PC-3 (cell line): ENCODE measurements around the gene C11orf91. TPM values are rescaled to one million over a fixed set of nuclear protein-coding genes. Genes with fewer than 3 reads are reported as not detected.
A peak's percentile ranks its signal among the peaks of the same experiment; 100 is the strongest.

Experiments used
- ATAC-seq: fragments of 200-7000 bp; cut with Tn5 transposase; 2 replicates; pipeline ENCODE4 v1.9.1; 2020; ENCODE audit warnings: mild to moderate bottlenecking, moderate library complexity
- BruUV-seq: library from RNA; stranded (reverse); fragments of 400-500 nt; replicated peaks from 2 replicates; lab custom pipeline; 2021; lab: Mats Ljungman, UMichigan
- CTCF ChIA-PET: fragments of 300-600 bp; sonication (Branson Sonifier 250); formaldehyde crosslinking; loops from one replicate; lab custom pipeline; 2022; ENCODE audit warnings: antibody characterized with exemption; lab: Charles Lee
- POLR2A ChIA-PET: fragments of 300-600 bp; sonication (Branson Sonifier 250); formaldehyde crosslinking; loops from one replicate; lab custom pipeline; 2022; ENCODE audit warnings: antibody characterized with exemption; ENCODE audit not compliant: unreplicated experiment; lab: Charles Lee
- DNase-seq: peaks from one replicate; pipeline ENCODE4 v3.0.0-alpha.2; 2015
- H2AFZ ChIP-seq: fragments of 300-600 bp; sonication (generic); 2 replicates; pipeline ENCODE4 v1.6.0; 2016; ENCODE audit warnings: antibody characterized with exemption, low read length
- H3F3A ChIP-seq: fragments of 300-600 bp; sonication (generic); one replicate; pipeline ENCODE4 v1.6.0; 2017; ENCODE audit warnings: antibody characterized with exemption, low read length, control low read depth, mild to moderate bottlenecking; ENCODE audit not compliant: unreplicated experiment
- H3K27ac ChIP-seq: fragments of 300-600 bp; sonication (generic); 2 replicates; pipeline ENCODE4 v1.5.1; 2016; ENCODE audit warnings: mild to moderate bottlenecking, low read length
- H3K27me3 ChIP-seq: fragments of 300-600 bp; sonication (generic); 2 replicates; pipeline ENCODE4 v1.6.1; 2016; ENCODE audit warnings: low read length, mixed read lengths
- H3K36me3 ChIP-seq: fragments of 300-600 bp; sonication (generic); 2 replicates; pipeline ENCODE4 v1.6.1; 2016; ENCODE audit warnings: low read depth, mixed run types, low read length, mixed read lengths
- H3K4me1 ChIP-seq: fragments of 300-600 bp; sonication (generic); 2 replicates; pipeline ENCODE4 v1.5.1; 2016; ENCODE audit warnings: low read length; ENCODE audit not compliant: insufficient read depth
- H3K4me2 ChIP-seq: fragments of 300-600 bp; sonication (generic); 2 replicates; pipeline ENCODE4 v1.6.0; 2016; ENCODE audit warnings: low read length
- H3K4me3 ChIP-seq: fragments of 300-600 bp; sonication (generic); 2 replicates; pipeline ENCODE4 v1.5.1; 2016; ENCODE audit warnings: mild to moderate bottlenecking, low read length, mixed read lengths
- H3K79me2 ChIP-seq: fragments of 300-600 bp; sonication (generic); 2 replicates; pipeline ENCODE4 v1.6.1; 2017; ENCODE audit warnings: low read length, mixed read lengths
- H3K9ac ChIP-seq: fragments of 300-600 bp; sonication (generic); 2 replicates; pipeline ENCODE4 v1.6.0; 2016; ENCODE audit warnings: mild to moderate bottlenecking, low read length
- H3K9me2 ChIP-seq: fragments of 300-600 bp; sonication (generic); replicated peaks from 2 replicates; pipeline ENCODE4 v1.6.1; 2016; ENCODE audit warnings: mixed run types, low read length, mixed read lengths
- H3K9me3 ChIP-seq: fragments of 300-600 bp; sonication (generic); 2 replicates; pipeline ENCODE4 v1.6.1; 2016; ENCODE audit warnings: low read length, mixed read lengths
- H4K20me1 ChIP-seq: fragments of 300-600 bp; sonication (generic); 2 replicates; pipeline ENCODE4 v1.6.1; 2016; ENCODE audit warnings: low read length, mixed read lengths
- EZH2 ChIP-seq: fragments of 300-600 bp; sonication (generic); IDR thresholded peaks from one replicate; pipeline ENCODE4 v1.6.1; 2017; ENCODE audit warnings: antibody characterized with exemption, mild to moderate bottlenecking, low read length; ENCODE audit not compliant: unreplicated experiment
- EZH2phosphoT487 ChIP-seq: fragments of 300-600 bp; sonication (generic); IDR thresholded peaks from 2 replicates; pipeline ENCODE4 v1.6.1; 2018; ENCODE audit warnings: mild to moderate bottlenecking, antibody characterized with exemption, low read length, borderline replicate concordance
- intact Hi-C: fragments of 100-400 bp; cut with micrococcal nuclease; formaldehyde crosslinking; loops from 2 replicates; pipeline ENCODE4 v1.9.0; 2023
- total RNA-seq: library from RNA; depleted of rRNA; stranded (reverse); fragments of >200 nt; gene quantifications from 2 replicates; pipeline ENCODE4 v1.2.3, GENCODE V29; 2014
- TF ChIP-seq, protein P1 (sequence below): fragments of 300-600 bp; sonication (generic); conservative IDR thresholded peaks from 2 replicates; pipeline ENCODE4 v1.5.1; 2017; ENCODE audit warnings: antibody characterized with exemption, low read depth, mild to moderate bottlenecking, low read length

The C11orf91 gene
- total RNA-seq, 1 experiment from 2014 or later, result not detected

DNA sequence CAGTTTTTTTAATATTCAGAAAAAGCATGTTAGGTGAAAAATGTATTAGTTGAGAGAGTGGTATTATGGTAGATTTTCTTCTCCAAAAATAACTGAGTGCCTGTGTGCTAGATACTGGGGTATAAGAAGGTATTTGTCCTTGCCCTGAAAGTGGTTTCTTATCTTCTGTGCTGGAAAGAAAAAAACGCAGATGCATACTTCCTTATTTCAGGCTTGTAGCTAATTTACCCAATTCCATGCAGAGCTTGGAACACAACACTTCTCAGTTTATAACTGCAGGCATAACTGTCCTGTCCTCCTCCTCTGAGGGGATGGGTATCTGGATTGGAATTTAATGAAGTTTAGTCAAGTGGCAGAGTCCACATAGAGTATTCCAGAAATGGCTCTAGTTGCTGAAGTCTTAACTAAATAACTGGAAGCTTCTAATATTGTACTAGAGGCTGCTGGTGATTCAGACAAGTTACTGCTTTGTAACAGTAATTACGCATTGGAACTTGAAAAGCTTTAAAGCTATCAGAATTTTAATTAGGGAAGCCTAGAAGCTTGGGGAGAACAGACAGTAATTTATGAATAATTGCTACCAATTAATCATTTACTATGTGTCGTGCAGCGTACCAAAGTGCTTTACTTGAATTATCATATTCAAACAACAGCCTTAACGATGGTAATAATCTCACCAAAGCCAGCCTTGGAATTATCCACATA is 12.7 kb upstream of the C11orf91 start:
- Histone ChIP-seq H4K20me1 (no peaks in the 10 kb centered on the region), H2AFZ (no peak overlapping the region), H3K27me3 (no peaks in the 10 kb centered on the region), H3K27ac (peak overlapping the region; percentile 19; the same call in 1 of the 2 replicates), H3K4me2 (no peak overlapping the region), H3K79me2 (peaks cover 71% of the 10 kb centered on the region), H3K9me3 (no peaks in the 10 kb centered on the region), H3K36me3 (peaks cover 77% of the 10 kb centered on the region), H3K9me2 (no peaks in the 10 kb centered on the region), H3K9ac (no peak overlapping the region), H3K4me3 (no peak overlapping the region), H3K4me1 (peaks cover 55% of the 10 kb centered on the region), H3F3A (peaks cover 12% of the 10 kb centered on the region)
- DNase-seq (no peak), ATAC-seq (no peak)
- no peak for TF ChIP-seq EZH2
- TF ChIP-seq, protein P1, sequence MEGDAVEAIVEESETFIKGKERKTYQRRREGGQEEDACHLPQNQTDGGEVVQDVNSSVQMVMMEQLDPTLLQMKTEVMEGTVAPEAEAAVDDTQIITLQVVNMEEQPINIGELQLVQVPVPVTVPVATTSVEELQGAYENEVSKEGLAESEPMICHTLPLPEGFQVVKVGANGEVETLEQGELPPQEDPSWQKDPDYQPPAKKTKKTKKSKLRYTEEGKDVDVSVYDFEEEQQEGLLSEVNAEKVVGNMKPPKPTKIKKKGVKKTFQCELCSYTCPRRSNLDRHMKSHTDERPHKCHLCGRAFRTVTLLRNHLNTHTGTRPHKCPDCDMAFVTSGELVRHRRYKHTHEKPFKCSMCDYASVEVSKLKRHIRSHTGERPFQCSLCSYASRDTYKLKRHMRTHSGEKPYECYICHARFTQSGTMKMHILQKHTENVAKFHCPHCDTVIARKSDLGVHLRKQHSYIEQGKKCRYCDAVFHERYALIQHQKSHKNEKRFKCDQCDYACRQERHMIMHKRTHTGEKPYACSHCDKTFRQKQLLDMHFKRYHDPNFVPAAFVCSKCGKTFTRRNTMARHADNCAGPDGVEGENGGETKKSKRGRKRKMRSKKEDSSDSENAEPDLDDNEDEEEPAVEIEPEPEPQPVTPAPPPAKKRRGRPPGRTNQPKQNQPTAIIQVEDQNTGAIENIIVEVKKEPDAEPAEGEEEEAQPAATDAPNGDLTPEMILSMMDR, result no peak
- no peak for TF ChIP-seq EZH2phosphoT487
- intact Hi-C loops, result no loop called here
- ChIA-PET CTCF (no interaction called here), POLR2A (no interaction called here)
- BruUV-seq, result no TSS peak

DNA sequence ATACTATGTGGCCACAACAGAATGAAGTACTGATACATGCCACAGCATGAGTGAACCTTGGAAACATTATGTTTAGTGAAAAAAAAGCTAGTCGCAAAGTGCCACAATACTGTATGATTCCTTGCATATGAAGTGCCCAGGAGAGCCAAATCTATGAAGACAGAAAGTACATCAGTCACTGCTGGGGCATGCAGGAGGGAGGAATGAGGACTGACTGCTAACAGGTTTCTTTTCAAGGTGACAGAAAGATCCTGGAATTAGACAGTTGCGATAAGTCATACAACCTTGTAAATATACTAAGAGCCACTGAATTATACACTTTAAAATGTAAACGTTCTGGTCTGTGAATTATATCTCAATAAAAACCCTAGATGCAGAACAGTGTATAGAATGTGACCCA is 11.8 kb upstream of the C11orf91 start:
- no peak overlapping the region for H3K27ac ChIP-seq
- peaks cover 72% of the 10 kb centered on the region for H3K36me3 ChIP-seq
- H2AFZ ChIP-seq, result no peak overlapping the region
- ATAC-seq (no peak), DNase-seq (no peak)
- peaks cover 65% of the 10 kb centered on the region for H3K79me2 ChIP-seq
- peaks cover 12% of the 10 kb centered on the region for H3F3A ChIP-seq
- POLR2A ChIA-PET, result no interaction called here
- no peaks in the 10 kb centered on the region for H3K9me3 ChIP-seq
- no peaks in the 10 kb centered on the region for H3K27me3 ChIP-seq
- no peak overlapping the region for H3K4me3 ChIP-seq
- H3K4me2 ChIP-seq, result no peak overlapping the region
- BruUV-seq, result no TSS peak
- intact Hi-C loops, result no loop called here
- peaks cover 59% of the 10 kb centered on the region for H3K4me1 ChIP-seq
- H4K20me1 ChIP-seq, result no peaks in the 10 kb centered on the region
- H3K9ac ChIP-seq, result no peak overlapping the region
- TF ChIP-seq EZH2phosphoT487 (no peak), EZH2 (no peak)
- TF ChIP-seq, protein P1, result no peak
- CTCF ChIA-PET, result no interaction called here
- H3K9me2 ChIP-seq, result no peaks in the 10 kb centered on the region

DNA sequence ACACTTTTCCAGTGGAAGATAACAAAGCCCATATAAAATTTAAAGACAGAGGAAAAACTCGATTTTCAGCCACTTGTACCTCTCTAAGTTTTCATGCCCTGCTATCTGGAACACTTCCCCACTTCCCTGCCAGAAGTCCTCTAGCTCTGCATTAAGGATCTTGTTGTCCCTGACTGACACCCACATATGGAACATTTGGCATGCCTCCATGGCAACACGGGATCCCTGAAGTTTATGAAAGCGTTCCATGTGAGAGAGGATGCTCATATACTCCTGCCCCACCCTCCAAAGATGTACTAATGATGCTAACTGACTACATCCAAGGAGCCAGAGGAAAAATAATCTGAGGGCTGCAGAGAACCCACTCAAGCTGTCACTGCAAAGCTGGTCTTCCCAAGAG is 8.8 kb upstream of the C11orf91 start:
- TSS peak; percentile 30 for BruUV-seq
- H3K9me2 ChIP-seq, result no peaks in the 10 kb centered on the region
- peaks cover 12% of the 10 kb centered on the region for H3F3A ChIP-seq
- DNase-seq, result no peak
- no peak for TF ChIP-seq EZH2phosphoT487
- TF ChIP-seq, protein P1, result no peak
- no peak for TF ChIP-seq EZH2
- no peaks in the 10 kb centered on the region for H4K20me1 ChIP-seq
- H3K27ac ChIP-seq, result peak overlapping the region; percentile 99
- peaks cover 60% of the 10 kb centered on the region for H3K79me2 ChIP-seq
- ChIA-PET CTCF (interaction anchor here (0.7 kb wide), 1 partner anchor 33 kb away, joined by 3 read pairs; no protein-coding TSS in a partner anchor), POLR2A (interaction anchor here (0.6 kb wide), 1 partner anchor 108 kb away, joined by 3 read pairs; no protein-coding TSS in a partner anchor)
- no peaks in the 10 kb centered on the region for H3K9me3 ChIP-seq
- H3K4me3 ChIP-seq, result no peak overlapping the region
- intact Hi-C loops, result loop anchor here (2.0 kb wide), 1 partner anchor 19 kb away; no protein-coding TSS in a partner anchor
- H3K9ac ChIP-seq, result no peak overlapping the region
- H3K36me3 ChIP-seq, result peaks cover 86% of the 10 kb centered on the region
- no peak for ATAC-seq
- no peaks in the 10 kb centered on the region for H3K27me3 ChIP-seq
- H3K4me2 ChIP-seq, result no peak overlapping the region
- no peak overlapping the region for H2AFZ ChIP-seq
- peaks cover 61% of the 10 kb centered on the region for H3K4me1 ChIP-seq
